Endothelial cell (in vitro differentiated cells): Measurements from ENCODE around the gene OCLN. TPM values are rescaled to one million over a fixed set of nuclear protein-coding genes. Genes with fewer than 3 reads are reported as not detected.

ENCODE experiments used
- DNase-seq: peaks from one replicate; pipeline ENCODE4 v3.0.0; 2021; ENCODE audit warnings: low spot score
- H3K27ac Mint-ChIP-seq: one replicate; pipeline ENCODE4 v1.8.0; 2021; ENCODE audit warnings: mixed read lengths, inconsistent platforms; ENCODE audit not compliant: unreplicated experiment
- H3K27me3 Mint-ChIP-seq: one replicate; pipeline ENCODE4 v1.8.0; 2021; ENCODE audit warnings: mild to moderate bottlenecking, moderate library complexity, mixed read lengths, inconsistent platforms; ENCODE audit not compliant: unreplicated experiment
- H3K36me3 Mint-ChIP-seq: one replicate; pipeline ENCODE4 v1.8.0; 2021; ENCODE audit warnings: mild to moderate bottlenecking, low read depth, mixed read lengths, inconsistent platforms; ENCODE audit not compliant: unreplicated experiment
- H3K4me1 Mint-ChIP-seq: one replicate; pipeline ENCODE4 v1.8.0; 2021; ENCODE audit warnings: mild to moderate bottlenecking, mixed read lengths, inconsistent platforms; ENCODE audit not compliant: unreplicated experiment
- H3K4me3 Mint-ChIP-seq: one replicate; pipeline ENCODE4 v1.8.0; 2021; ENCODE audit warnings: mild to moderate bottlenecking, mixed read lengths, inconsistent platforms; ENCODE audit not compliant: unreplicated experiment
- H3K9me3 Mint-ChIP-seq: one replicate; pipeline ENCODE4 v1.8.0; 2021; ENCODE audit warnings: mixed read lengths, inconsistent platforms; ENCODE audit not compliant: unreplicated experiment
- total RNA-seq: library from RNA; stranded (reverse); fragmentation: NEBNext Ultra II Directional; extraction: Animal tissue kit (Norgen Biotek cat#: 25700); gene quantifications from one replicate; pipeline ENCODE4 v1.2.1, GENCODE V29; 2021; ENCODE audit not compliant: unreplicated experiment
- TF ChIP-seq, protein P1 (sequence below): fragments of 200-600 bp; sonication (generic); IDR thresholded peaks from one replicate; pipeline ENCODE4 v1.5.0; 2021; ENCODE audit warnings: antibody characterized with exemption; ENCODE audit not compliant: unreplicated experiment

The OCLN gene
- total RNA-seq, 1 donor from 2014 or later, result 26.4 TPM

GRCh38 chr5:69484891-69485290 is 7.7 kb upstream of the OCLN start:
- H3K4me1 Mint-ChIP-seq, result peaks cover 13% of the 10 kb centered on the region
- no peak overlapping the region for H3K4me3 Mint-ChIP-seq
- H3K9me3 Mint-ChIP-seq, result no peaks in the 10 kb centered on the region
- no peak overlapping the region for H3K27ac Mint-ChIP-seq
- H3K27me3 Mint-ChIP-seq, result no peaks in the 10 kb centered on the region
- H3K36me3 Mint-ChIP-seq, result no peaks in the 10 kb centered on the region
- TF ChIP-seq, protein P1, sequence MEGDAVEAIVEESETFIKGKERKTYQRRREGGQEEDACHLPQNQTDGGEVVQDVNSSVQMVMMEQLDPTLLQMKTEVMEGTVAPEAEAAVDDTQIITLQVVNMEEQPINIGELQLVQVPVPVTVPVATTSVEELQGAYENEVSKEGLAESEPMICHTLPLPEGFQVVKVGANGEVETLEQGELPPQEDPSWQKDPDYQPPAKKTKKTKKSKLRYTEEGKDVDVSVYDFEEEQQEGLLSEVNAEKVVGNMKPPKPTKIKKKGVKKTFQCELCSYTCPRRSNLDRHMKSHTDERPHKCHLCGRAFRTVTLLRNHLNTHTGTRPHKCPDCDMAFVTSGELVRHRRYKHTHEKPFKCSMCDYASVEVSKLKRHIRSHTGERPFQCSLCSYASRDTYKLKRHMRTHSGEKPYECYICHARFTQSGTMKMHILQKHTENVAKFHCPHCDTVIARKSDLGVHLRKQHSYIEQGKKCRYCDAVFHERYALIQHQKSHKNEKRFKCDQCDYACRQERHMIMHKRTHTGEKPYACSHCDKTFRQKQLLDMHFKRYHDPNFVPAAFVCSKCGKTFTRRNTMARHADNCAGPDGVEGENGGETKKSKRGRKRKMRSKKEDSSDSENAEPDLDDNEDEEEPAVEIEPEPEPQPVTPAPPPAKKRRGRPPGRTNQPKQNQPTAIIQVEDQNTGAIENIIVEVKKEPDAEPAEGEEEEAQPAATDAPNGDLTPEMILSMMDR, result no peak
- no peak for DNase-seq

GRCh38 chr5:69485471-69485870 is 7.1 kb upstream of the OCLN start:
- H3K36me3 Mint-ChIP-seq, result no peaks in the 10 kb centered on the region
- TF ChIP-seq, protein P1, result no peak
- H3K4me1 Mint-ChIP-seq, result peaks cover 13% of the 10 kb centered on the region
- no peak for DNase-seq
- H3K4me3 Mint-ChIP-seq, result no peak overlapping the region
- H3K9me3 Mint-ChIP-seq, result no peaks in the 10 kb centered on the region
- no peaks in the 10 kb centered on the region for H3K27me3 Mint-ChIP-seq
- peak overlapping the region; percentile 25 for H3K27ac Mint-ChIP-seq

- no peaks in the 10 kb centered on the region for H3K36me3 Mint-ChIP-seq
- no peaks in the 10 kb centered on the region for H3K9me3 Mint-ChIP-seq
- TF ChIP-seq, protein P1, result no peak
- no peak overlapping the region for H3K27ac Mint-ChIP-seq
- H3K4me3 Mint-ChIP-seq, result no peak overlapping the region
- peaks cover 13% of the 10 kb centered on the region for H3K4me1 Mint-ChIP-seq
- peaks cover 4% of the 10 kb centered on the region for H3K27me3 Mint-ChIP-seq
- no peak for DNase-seq
Measured at GRCh38 chr5:69489246-69489645, 3.3 kb upstream of the OCLN start.

DNA sequence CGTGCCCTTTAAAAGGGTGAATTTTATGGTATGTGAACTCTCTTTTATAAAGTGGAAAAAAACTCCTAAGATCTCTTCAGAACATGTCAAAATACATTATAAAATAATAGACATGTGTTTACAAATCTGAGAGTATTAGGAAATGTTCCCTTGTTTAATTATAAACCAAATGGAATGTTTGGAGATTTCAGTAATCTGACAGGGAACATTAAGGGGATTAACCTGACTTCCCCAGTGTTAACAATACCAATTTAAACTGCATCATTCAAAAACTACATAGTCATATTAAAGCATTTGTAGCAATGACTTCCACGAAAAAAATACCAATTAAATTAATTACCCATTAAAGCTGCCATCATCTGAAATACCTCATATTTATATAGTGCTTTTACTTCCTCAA is 1.6 kb upstream of the OCLN start:
- no peak for DNase-seq
- Mint-ChIP-seq H3K36me3 (no peaks in the 10 kb centered on the region), H3K27ac (no peak overlapping the region), H3K27me3 (peaks cover 4% of the 10 kb centered on the region), H3K4me3 (peak overlapping the region; percentile 93), H3K9me3 (no peaks in the 10 kb centered on the region), H3K4me1 (peaks cover 13% of the 10 kb centered on the region)
- TF ChIP-seq, protein P1, result no peak

DNA sequence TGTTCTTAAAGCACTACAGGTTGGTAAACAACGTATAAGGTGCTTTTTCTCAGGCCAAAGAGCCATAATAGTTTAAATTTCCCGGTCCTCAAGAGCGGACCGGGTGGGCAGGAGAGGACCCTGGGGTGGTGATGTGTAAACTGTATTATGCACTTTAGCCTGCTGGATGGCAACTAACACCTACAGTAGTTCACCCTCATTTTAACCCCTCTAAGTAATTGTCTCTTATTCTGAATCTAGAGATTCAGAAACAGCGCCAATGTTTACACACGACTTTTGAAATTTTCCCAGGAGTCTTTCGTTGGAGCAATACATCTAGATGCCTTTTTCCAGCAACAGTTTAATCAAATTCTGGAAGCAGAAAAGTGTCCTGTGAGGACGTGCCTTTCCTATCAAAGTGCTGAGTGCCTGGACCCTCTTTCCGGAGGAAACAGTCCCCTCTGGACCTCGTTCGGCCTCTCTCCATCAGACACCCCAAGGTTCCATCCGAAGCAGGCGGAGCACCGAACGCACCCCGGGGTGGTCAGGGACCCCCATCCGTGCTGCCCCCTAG is 676 bp upstream of the OCLN start:
- Mint-ChIP-seq H3K27ac (peak overlapping the region; percentile 48), H3K27me3 (peaks cover 4% of the 10 kb centered on the region), H3K9me3 (no peaks in the 10 kb centered on the region), H3K4me3 (peak overlapping the region; percentile 93), H3K4me1 (peaks cover 10% of the 10 kb centered on the region), H3K36me3 (no peaks in the 10 kb centered on the region)
- TF ChIP-seq, protein P1, result no peak
- no peak for DNase-seq
